ENCODE results near the gene PPP1R11. TPM values are rescaled to one million over a fixed set of nuclear protein-coding genes. Genes with fewer than 3 reads are reported as not detected.

PPP1R11 gene
- total RNA-seq, 1 donor from 2014 or later: 30.0 TPM

GRCh38 chr6:30053682-30054081 is 13.3 kb upstream of the PPP1R11 start:
- Mint-ChIP-seq H3K4me1 (no peaks in the 10 kb centered on the region), H3K4me3 (no peak overlapping the region), H3K36me3 (peaks cover 11% of the 10 kb centered on the region), H3K9me3 (no peaks in the 10 kb centered on the region), H3K27ac (no peak overlapping the region), H3K27me3 (ENCODE audit: low read depth) (no peaks in the 10 kb centered on the region)
- TF ChIP-seq, protein P1, sequence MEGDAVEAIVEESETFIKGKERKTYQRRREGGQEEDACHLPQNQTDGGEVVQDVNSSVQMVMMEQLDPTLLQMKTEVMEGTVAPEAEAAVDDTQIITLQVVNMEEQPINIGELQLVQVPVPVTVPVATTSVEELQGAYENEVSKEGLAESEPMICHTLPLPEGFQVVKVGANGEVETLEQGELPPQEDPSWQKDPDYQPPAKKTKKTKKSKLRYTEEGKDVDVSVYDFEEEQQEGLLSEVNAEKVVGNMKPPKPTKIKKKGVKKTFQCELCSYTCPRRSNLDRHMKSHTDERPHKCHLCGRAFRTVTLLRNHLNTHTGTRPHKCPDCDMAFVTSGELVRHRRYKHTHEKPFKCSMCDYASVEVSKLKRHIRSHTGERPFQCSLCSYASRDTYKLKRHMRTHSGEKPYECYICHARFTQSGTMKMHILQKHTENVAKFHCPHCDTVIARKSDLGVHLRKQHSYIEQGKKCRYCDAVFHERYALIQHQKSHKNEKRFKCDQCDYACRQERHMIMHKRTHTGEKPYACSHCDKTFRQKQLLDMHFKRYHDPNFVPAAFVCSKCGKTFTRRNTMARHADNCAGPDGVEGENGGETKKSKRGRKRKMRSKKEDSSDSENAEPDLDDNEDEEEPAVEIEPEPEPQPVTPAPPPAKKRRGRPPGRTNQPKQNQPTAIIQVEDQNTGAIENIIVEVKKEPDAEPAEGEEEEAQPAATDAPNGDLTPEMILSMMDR (IDR thresholded peaks at IDR 0.05; ENCODE audit: unreplicated experiment): no peak
- no peak for DNase-seq (ENCODE audit: low spot score in 2 of 2, unreplicated experiment in 2 of 2)

GRCh38 chr6:30055513-30055912 is 11.5 kb upstream of the PPP1R11 start:
- no peak for DNase-seq (ENCODE audit: low spot score in 2 of 2, unreplicated experiment in 2 of 2)
- Mint-ChIP-seq H3K9me3 (no peaks in the 10 kb centered on the region), H3K4me3 (no peak overlapping the region), H3K4me1 (peaks cover 8% of the 10 kb centered on the region), H3K36me3 (peaks cover 11% of the 10 kb centered on the region), H3K27ac (no peak overlapping the region), H3K27me3 (ENCODE audit: low read depth) (no peaks in the 10 kb centered on the region)
- TF ChIP-seq, protein P1 (IDR thresholded peaks at IDR 0.05; ENCODE audit: unreplicated experiment): no peak

DNA sequence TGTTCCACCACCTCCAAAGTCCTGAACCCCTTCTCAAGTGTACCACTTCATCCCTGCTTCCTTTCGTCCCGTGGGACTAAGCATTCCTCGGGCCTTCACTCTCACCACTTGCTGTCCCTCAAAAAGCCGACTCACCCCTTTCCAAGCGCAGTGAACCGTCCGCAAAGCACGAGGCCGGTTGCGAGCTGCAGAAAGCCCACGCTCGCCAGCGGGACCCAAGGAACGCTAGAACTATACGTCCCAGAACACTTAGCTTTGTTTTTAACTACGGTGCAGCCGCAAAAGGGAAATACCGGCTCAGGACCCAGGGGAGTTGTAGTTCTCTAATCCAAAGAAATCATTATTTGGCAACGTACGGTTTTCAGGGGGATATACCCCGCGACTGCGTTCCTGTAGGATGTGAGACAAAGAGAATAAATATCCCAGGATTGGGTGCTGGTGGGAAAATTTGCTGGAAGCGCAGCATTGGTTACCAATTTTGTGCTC is 6.3 kb upstream of the PPP1R11 start:
- Mint-ChIP-seq H3K36me3 (peaks cover 14% of the 10 kb centered on the region), H3K27ac (peak overlapping the region; percentile 98), H3K4me1 (peaks cover 26% of the 10 kb centered on the region), H3K9me3 (no peaks in the 10 kb centered on the region), H3K4me3 (peak overlapping the region; percentile 96), H3K27me3 (ENCODE audit: low read depth) (no peaks in the 10 kb centered on the region)
- TF ChIP-seq, protein P1 (IDR thresholded peaks at IDR 0.05; ENCODE audit: unreplicated experiment): no peak
- peak in 1 of 2 experiments; percentile 41 for DNase-seq (ENCODE audit: low spot score in 2 of 2, unreplicated experiment in 2 of 2)

DNA sequence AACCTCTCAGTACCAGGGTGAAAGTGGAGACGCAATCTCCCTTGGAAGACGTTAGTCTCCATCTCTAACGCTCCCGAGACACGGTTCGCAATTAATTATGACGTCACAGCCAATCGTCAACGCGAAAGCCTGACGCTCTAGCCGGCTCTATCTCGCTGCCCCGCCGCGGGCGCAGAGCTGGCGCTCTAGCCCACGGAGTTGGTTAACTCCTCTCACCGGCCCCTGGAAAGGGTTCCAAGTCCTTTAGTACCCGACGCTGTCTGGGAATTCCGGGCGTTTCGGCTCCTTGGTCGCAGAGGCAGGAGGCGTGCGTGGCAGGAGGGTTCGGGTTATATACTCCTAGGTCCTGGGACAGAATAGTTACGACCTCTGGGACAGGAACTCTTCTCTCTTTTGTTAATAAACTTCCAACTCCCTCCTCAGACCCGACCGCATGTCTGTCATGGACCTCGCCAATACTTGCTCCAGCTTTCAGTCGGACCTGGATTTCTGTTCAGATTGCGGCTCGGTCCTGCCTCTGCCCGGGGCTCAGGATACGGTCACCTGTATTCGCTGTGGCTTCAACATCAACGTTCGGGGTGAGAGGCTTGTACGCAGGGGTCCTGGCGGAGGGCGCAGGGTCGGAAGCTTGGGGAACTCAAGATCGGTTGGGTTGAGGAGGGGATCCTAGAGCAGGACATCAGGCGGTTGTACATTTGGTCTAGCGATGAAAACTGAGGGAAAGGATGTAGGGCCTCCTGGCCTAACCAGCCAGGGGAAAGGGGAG is 5.7 kb upstream of the PPP1R11 start, which contains the start of gene POLR1H:
Gene POLR1H, plus strand, starts transcription at position 174 of the 766 bp plus-strand sequence. Its CDS starts 260 bp downstream, at position 434.
- H3K4me1 Mint-ChIP-seq: peaks cover 33% of the 10 kb centered on the region
- TF ChIP-seq, protein P1 (IDR thresholded peaks at IDR 0.05; ENCODE audit: unreplicated experiment): no peak
- peak within 1 kb of the TSS; percentile 98 for H3K27ac Mint-ChIP-seq
- no peaks in the 10 kb centered on the region for H3K9me3 Mint-ChIP-seq
- no peaks in the 10 kb centered on the region for H3K27me3 Mint-ChIP-seq (ENCODE audit: low read depth)
- peak within 1 kb of the TSS; percentile 96 for H3K4me3 Mint-ChIP-seq
- DNase-seq (ENCODE audit: low spot score in 2 of 2, unreplicated experiment in 2 of 2): peak; percentile 80 to 89
- peaks cover 14% of the 10 kb centered on the region for H3K36me3 Mint-ChIP-seq

DNA sequence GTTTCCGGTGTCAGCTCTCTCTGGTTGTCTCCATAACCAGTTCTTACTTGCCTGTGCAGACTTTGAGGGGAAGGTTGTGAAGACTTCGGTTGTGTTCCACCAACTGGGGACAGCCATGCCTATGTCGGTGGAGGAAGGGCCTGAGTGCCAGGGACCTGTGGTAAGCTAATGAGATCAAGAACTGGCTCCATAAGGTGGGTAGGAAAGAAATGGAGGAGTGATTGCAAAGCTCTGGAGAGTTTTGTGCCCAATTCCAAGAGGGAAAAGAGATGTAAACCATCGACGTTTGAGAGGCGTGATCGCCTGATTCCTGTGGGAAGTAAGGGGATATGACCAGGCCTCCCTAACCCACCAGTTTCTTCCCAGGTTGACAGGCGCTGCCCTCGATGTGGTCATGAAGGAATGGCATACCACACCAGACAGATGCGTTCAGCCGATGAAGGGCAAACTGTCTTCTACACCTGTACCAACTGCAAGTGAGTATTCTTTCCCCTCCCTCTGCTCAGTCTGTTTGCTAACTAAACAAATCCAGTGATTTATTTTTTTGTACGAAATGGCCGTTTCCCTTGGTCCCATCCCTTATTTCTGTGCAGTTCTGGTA is 5.0 kb upstream of the PPP1R11 start:
- Mint-ChIP-seq H3K4me1 (peaks cover 35% of the 10 kb centered on the region), H3K27ac (peak overlapping the region; percentile 98), H3K27me3 (ENCODE audit: low read depth) (no peaks in the 10 kb centered on the region), H3K36me3 (peaks cover 14% of the 10 kb centered on the region), H3K4me3 (peak overlapping the region; percentile 96), H3K9me3 (no peaks in the 10 kb centered on the region)
- DNase-seq (ENCODE audit: low spot score in 2 of 2, unreplicated experiment in 2 of 2): no peak
- TF ChIP-seq, protein P1 (IDR thresholded peaks at IDR 0.05; ENCODE audit: unreplicated experiment): no peak

All from mesothelial cell of epicardium (in vitro differentiated cells).